ENCODE measurements around the gene SRGAP3. TPM values are rescaled to one million over a fixed set of nuclear protein-coding genes. Genes with fewer than 3 reads are reported as not detected.

SRGAP3 gene
- total and polyA plus RNA-seq, 8 donors = 0.31 to 31.7 (median 5.8) TPM

DNA sequence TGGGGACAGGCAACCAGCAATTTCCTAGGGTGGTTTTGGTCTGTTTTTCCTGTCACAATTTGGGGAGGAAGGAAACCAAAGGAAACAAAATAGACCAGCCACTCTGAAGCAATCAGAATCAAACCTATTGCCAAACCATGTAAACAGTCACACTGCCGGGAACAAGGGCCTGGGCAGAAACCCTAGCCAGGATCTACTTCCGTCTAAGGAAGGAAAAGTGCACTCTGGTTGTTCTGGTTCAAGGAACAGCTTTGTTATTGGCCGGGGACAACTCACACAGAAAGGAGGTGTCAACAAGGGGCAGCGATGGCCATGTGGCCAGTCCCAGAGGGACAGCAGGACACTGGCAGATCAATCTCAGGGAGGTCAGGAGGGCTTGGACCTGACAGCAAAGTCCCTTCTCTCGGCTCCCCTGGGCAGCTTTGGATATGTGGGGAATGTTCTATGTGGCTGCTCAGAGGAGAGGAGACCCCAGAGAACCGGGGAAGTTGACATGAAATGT is 268.6 kb downstream of the SRGAP3 start:
- peaks cover 0 to 25% (median 0%) of the 10 kb centered on the region in 3 donors for H3K27me3 ChIP-seq
- H3K36me3 ChIP-seq = no peaks in the 10 kb centered on the region
- H3K4me1 ChIP-seq = peaks cover 0 to 4% (median 0%) of the 10 kb centered on the region in 4 donors
- H3K4me3 ChIP-seq = no peak overlapping the region
- TF ChIP-seq EP300 (IDR thresholded peaks at IDR 0.05) = no peak
- TF ChIP-seq, protein P1, sequence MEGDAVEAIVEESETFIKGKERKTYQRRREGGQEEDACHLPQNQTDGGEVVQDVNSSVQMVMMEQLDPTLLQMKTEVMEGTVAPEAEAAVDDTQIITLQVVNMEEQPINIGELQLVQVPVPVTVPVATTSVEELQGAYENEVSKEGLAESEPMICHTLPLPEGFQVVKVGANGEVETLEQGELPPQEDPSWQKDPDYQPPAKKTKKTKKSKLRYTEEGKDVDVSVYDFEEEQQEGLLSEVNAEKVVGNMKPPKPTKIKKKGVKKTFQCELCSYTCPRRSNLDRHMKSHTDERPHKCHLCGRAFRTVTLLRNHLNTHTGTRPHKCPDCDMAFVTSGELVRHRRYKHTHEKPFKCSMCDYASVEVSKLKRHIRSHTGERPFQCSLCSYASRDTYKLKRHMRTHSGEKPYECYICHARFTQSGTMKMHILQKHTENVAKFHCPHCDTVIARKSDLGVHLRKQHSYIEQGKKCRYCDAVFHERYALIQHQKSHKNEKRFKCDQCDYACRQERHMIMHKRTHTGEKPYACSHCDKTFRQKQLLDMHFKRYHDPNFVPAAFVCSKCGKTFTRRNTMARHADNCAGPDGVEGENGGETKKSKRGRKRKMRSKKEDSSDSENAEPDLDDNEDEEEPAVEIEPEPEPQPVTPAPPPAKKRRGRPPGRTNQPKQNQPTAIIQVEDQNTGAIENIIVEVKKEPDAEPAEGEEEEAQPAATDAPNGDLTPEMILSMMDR (IDR thresholded peaks at IDR 0.05) = no peak
- no peak for TF ChIP-seq POLR2A (IDR thresholded peaks at IDR 0.05)
- TF ChIP-seq POLR2AphosphoS5 (IDR thresholded peaks at IDR 0.05) = no peak
- DNase-seq = no peak
- intact Hi-C loops (cut with DNase I; ENCODE audit: low total_unique reads) = no loop called here
- H3K9me3 ChIP-seq = peaks cover 0 to 12% (median 8%) of the 10 kb centered on the region in 4 donors
- 29 to 53% (median 49%) methylated on average over 5 to 6 of the region's 6 CpGs for WGBS, 5 donors
- H3K27ac ChIP-seq = no peak overlapping the region

DNA sequence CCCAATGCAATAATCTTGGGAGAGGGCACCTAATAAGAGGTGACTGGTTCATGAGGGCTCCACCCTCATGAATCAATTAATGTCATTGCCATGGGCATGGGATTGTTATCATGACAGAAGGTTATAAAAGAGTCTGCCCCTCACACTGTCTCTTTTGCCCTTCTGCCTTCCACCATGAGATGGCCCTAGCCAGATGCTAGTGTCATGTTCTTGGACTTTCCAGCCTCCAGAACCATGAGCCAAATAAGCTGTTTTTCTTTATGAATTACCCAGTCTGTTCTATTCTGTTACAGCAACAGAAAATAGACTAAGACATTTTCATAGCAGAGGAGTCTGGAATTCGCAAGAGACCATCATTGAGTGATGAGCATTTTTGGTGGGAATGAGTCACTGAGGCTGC is 270.2 kb downstream of the SRGAP3 start:
- DNase-seq = no peak
- no peaks in the 10 kb centered on the region for H3K36me3 ChIP-seq
- no peak for TF ChIP-seq POLR2A (IDR thresholded peaks at IDR 0.05)
- TF ChIP-seq, protein P1 (IDR thresholded peaks at IDR 0.05) = no peak
- TF ChIP-seq EP300 (IDR thresholded peaks at IDR 0.05) = no peak
- no peak for TF ChIP-seq POLR2AphosphoS5 (IDR thresholded peaks at IDR 0.05)
- H3K4me1 ChIP-seq = peaks cover 0 to 4% (median 0%) of the 10 kb centered on the region in 4 donors
- H3K27ac ChIP-seq = no peak overlapping the region
- no peak overlapping the region for H3K4me3 ChIP-seq
- intact Hi-C loops (cut with DNase I; ENCODE audit: low total_unique reads) = no loop called here
- 90 to 100% (median 95%) methylated on average over 1 of the region's 1 CpG for WGBS, 5 donors
- H3K9me3 ChIP-seq = peaks cover 0 to 12% (median 8%) of the 10 kb centered on the region in 4 donors
- H3K27me3 ChIP-seq = peaks cover 0 to 34% (median 0%) of the 10 kb centered on the region in 3 donors

DNA sequence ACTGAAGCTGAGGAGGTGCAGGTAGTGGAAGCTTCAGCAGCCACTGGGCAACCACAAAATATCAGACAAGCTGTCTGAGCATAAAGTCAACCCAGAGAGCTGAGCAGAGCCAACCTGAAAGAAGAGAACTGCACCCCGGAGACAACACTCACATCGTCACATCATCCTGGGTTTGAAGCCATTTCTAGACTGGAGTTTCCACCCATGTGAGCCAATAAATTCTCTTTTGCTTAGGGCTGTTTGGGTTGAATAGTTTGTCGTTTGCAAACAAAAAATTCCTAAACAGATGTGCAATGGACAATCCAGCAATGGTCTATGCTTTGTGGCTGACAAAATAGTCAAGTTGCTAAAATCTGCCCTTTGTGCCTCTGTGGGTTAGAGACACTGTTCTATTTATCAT is 270.9 kb downstream of the SRGAP3 start:
- H3K27me3 ChIP-seq = peaks cover 0 to 34% (median 0%) of the 10 kb centered on the region in 3 donors
- H3K9me3 ChIP-seq = peaks cover 0 to 12% (median 8%) of the 10 kb centered on the region in 4 donors
- peaks cover 0 to 4% (median 0%) of the 10 kb centered on the region in 4 donors for H3K4me1 ChIP-seq
- H3K36me3 ChIP-seq = no peaks in the 10 kb centered on the region
- H3K27ac ChIP-seq = no peak overlapping the region
- intact Hi-C loops (cut with DNase I; ENCODE audit: low total_unique reads) = no loop called here
- DNase-seq = no peak
- H3K4me3 ChIP-seq = no peak overlapping the region
- TF ChIP-seq, protein P1 (IDR thresholded peaks at IDR 0.05) = no peak
- 44 to 79% (median 70%) methylated on average over 3 of the region's 3 CpGs for WGBS, 5 donors

DNA sequence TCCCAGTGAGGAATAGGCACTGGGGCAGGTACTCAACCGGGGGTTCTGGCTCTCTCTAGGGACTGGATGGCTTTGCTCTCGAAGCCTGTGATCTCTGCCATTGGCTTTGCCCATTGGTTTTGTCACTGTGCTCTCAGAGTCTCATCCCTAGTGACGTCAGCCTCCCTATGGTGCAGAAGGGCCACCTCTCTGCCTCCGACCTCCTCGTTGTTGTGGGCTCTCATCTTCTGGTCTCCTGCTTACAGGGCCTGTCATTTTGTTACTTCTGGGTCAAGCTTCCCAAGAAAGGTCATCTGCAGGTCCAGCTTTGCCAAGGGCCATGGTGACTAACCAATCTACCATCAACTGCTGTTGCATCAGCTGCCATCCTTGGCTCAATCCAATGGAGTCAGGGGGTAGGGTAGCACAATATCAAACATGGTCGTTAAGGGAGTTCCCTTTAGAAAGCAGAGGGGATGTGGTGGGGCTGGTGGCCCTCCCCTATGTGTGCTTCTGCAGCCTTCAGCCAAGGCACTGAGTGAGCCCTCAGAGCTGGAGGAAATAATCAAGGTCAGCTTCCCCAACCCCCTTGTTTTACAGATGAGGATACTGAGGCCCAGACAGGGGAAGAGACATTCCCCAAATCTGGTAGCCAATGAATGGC is 272.8 kb downstream of the SRGAP3 start:
- Histone ChIP-seq H3K4me3 (no peak overlapping the region), H3K36me3 (no peaks in the 10 kb centered on the region), H3K27me3 (peaks cover 0 to 34% (median 0%) of the 10 kb centered on the region in 3 donors), H3K9me3 (peaks cover 0 to 12% (median 8%) of the 10 kb centered on the region in 4 donors), H3K4me1 (peaks cover 0 to 4% (median 0%) of the 10 kb centered on the region in 4 donors), H3K27ac (no peak overlapping the region)
- 73 to 91% (median 83%) methylated on average over 5 to 6 of the region's 6 CpGs for WGBS, 5 donors
- intact Hi-C loops (cut with DNase I; ENCODE audit: low total_unique reads) = no loop called here
- no peak for DNase-seq
- TF ChIP-seq EP300 (IDR thresholded peaks at IDR 0.05) = no peak
- no peak for TF ChIP-seq POLR2AphosphoS5 (IDR thresholded peaks at IDR 0.05)
- no peak for TF ChIP-seq POLR2A (IDR thresholded peaks at IDR 0.05)
- TF ChIP-seq, protein P1 (IDR thresholded peaks at IDR 0.05) = no peak
